Stomach smooth muscle (tissue), 2 donors: ENCODE data around the gene DCDC2B.
"Not testable (repeated sequence)": the region's sequence is repeated elsewhere in the genome, so short reads cannot be mapped to it uniquely, and the experiment has no call there.

Source experiments
- H3K27ac ChIP-seq: one replicate; pipeline ENCODE4 v1.7.0; 2013; ENCODE audit warnings: mild to moderate bottlenecking, low read length, inconsistent platforms
- H3K27me3 ChIP-seq, 2 donors: one replicate each; pipeline ENCODE4 v1.7.0; 2013; ENCODE audit warnings: low read length in 2 of 2; ENCODE audit not compliant: insufficient read depth in 2 of 2, control insufficient read depth in 1 of 2
- H3K36me3 ChIP-seq, 2 donors: one replicate each; pipeline ENCODE4 v1.7.0; 2013; ENCODE audit warnings: low read length in 2 of 2; ENCODE audit not compliant: control insufficient read depth in 2 of 2, insufficient read depth in 2 of 2
- H3K4me1 ChIP-seq: one replicate; pipeline ENCODE4 v1.7.0; 2013; ENCODE audit warnings: low read length; ENCODE audit not compliant: control insufficient read depth, insufficient read depth
- H3K4me3 ChIP-seq, 2 donors: one replicate each; pipeline ENCODE4 v1.7.0; 2013; ENCODE audit warnings: low read length in 2 of 2
- H3K9ac ChIP-seq, 2 donors: one replicate each; pipeline ENCODE4 v1.7.0; 2013; ENCODE audit warnings: low read length in 2 of 2, mild to moderate bottlenecking in 1 of 2
- H3K9me3 ChIP-seq, 2 donors: one replicate each; pipeline ENCODE4 v1.7.0; 2013; ENCODE audit warnings: low read length in 2 of 2; ENCODE audit not compliant: control insufficient read depth in 2 of 2
- donor health status: healthy.
- donor health status: Pancreatic carcinoma.

The DCDC2B gene

DNA sequence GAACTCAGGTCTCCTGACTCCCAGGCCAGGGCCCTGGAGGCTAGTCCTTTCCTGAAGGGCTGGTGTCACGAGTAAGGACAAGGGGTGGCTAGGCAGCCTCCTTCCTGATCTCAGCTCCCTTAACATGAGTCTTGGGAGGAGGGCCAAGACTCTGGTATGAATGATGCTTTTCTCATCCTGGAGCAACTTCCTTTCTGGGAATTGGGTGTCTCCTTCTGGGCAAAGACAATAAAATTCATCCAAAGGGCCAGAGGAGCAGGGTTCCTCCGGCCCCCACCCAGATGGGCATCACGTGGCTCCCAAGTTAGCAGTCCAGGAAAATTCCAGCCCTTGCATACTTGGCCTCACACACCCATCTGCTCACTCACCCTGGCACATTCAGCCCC is 38.0 kb downstream of the DCDC2B start, which contains the start of gene FAM167B:
Gene FAM167B (plus strand): TSS at position 335 of the 386 bp plus-strand sequence. CDS start 200 bp downstream, outside the sequence.
- Histone ChIP-seq H3K4me1 (peaks cover 19% of the 10 kb centered on the region), H3K27me3 (peaks cover 2 to 11% of the 10 kb centered on the region in 2 donors), H3K9me3 (no peaks in the 10 kb centered on the region), H3K4me3 (peak within 1 kb of the TSS in 1 of 2 donors; percentile 15), H3K27ac (peak within 1 kb of the TSS; percentile 24), H3K36me3 (no peaks in the 10 kb centered on the region), H3K9ac (no peak within 1 kb of the TSS)

DNA sequence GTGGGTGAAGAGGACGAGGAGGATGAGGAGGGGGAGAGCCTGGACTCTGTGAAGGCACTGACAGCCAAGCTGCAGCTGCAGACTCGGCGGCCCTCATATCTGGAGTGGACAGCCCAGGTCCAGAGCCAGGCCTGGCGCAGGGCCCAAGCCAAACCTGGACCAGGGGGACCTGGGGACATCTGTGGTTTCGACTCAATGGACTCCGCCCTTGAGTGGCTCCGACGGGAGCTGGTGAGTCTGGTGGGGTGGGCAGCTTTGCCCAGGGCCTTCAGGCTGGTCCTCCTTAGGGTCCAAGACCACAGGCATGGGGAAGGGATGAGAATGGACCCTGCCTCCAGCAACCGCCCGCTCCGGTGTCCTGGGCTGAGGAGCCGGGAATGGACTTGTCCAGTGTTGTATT is 38.6 kb downstream of the DCDC2B start:
- H3K4me3 ChIP-seq = no peak overlapping the region
- H3K9ac ChIP-seq = no peak overlapping the region
- peak overlapping the region; percentile 24 for H3K27ac ChIP-seq
- peaks cover 2 to 16% of the 10 kb centered on the region in 2 donors for H3K27me3 ChIP-seq
- peaks cover 19% of the 10 kb centered on the region for H3K4me1 ChIP-seq
- H3K36me3 ChIP-seq = no peaks in the 10 kb centered on the region
- no peaks in the 10 kb centered on the region for H3K9me3 ChIP-seq

DNA sequence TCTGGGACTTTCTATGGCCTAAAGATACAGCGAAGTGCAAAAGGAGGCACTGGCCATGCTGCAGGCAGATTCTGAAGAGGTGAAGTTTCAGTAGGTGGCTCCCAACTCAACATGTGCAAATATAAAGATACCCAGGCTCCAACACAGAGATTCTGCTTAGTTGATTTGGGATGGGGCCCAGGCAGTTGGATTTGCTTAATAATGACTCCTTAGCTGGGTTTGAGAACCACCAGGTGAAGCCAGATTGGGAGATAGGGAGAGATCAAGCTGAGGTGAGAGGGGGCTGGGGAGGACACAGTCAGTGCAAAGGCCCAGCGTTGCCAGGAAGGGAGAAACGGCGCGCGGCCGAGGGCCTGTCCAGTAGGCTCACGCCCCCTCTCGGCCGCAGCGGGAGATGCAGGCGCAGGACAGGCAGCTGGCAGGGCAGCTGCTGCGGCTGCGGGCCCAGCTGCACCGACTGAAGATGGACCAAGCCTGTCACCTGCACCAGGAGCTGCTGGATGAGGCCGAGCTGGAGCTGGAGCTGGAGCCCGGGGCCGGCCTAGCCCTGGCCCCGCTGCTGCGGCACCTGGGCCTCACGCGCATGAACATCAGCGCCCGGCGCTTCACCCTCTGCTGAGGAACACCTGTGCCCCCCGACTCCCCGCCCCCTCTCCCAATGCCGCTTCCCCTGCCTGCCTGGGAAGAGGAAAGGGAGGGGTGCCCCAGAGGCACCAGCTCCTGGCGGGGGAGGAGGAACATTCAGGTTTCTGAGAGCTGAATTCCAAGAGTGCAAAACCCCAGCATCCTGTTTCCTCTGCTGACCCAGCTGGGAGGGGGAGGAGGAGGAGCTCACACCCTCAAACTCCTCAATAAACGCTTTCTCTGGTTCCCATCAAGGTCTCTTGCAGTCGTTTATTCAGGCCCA is 39.3 kb downstream of the DCDC2B start:
- Histone ChIP-seq H3K27ac (peak overlapping the region; percentile 24), H3K9ac (no peak overlapping the region), H3K4me3 (peak overlapping the region in 1 of 2 donors; percentile 15), H3K36me3 (no peaks in the 10 kb centered on the region), H3K9me3 (no peaks in the 10 kb centered on the region), H3K4me1 (peaks cover 19% of the 10 kb centered on the region), H3K27me3 (peaks cover 4 to 17% of the 10 kb centered on the region in 2 donors)

DNA sequence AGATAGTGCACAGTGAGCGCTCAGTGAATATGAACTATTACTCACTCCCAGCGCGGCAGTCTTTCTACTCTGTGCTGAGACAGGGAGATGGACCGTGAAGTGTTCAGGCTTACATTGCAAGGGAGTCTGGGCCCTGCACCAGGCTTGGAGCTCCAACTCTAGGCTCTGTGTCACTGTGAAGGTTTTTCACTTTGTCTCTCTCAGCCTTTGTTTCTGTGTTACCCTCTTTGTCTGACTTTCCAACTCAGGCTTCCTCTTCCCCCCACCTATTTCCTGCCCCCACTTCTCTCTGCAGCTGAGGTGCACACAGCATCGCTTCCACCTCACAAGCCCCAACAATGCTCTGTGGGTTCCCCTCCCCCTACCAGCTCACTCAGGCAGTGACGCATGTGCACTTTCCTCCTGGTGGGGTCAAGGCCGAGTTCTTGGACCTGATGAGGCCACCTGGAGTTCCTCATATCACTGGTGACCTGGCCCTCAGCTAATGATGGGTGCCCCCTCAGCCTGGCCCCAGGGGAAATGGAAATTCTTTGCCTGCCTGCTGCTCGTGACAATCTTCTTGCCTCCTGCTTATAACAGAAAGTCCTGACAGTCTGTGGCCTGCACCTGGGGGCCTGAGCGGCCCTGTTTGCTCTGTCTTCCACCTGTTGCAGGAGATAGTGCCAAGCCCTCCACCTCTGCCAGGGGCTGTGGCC is 41.1 kb downstream of the DCDC2B start:
- no peaks in the 10 kb centered on the region for H3K9me3 ChIP-seq
- peak overlapping the region; percentile 41 for H3K27ac ChIP-seq
- no peaks in the 10 kb centered on the region for H3K36me3 ChIP-seq
- peaks cover 19% of the 10 kb centered on the region for H3K4me1 ChIP-seq
- no peak overlapping the region for H3K9ac ChIP-seq
- H3K27me3 ChIP-seq = peaks cover 4 to 17% of the 10 kb centered on the region in 2 donors
- H3K4me3 ChIP-seq = no peak overlapping the region

DNA sequence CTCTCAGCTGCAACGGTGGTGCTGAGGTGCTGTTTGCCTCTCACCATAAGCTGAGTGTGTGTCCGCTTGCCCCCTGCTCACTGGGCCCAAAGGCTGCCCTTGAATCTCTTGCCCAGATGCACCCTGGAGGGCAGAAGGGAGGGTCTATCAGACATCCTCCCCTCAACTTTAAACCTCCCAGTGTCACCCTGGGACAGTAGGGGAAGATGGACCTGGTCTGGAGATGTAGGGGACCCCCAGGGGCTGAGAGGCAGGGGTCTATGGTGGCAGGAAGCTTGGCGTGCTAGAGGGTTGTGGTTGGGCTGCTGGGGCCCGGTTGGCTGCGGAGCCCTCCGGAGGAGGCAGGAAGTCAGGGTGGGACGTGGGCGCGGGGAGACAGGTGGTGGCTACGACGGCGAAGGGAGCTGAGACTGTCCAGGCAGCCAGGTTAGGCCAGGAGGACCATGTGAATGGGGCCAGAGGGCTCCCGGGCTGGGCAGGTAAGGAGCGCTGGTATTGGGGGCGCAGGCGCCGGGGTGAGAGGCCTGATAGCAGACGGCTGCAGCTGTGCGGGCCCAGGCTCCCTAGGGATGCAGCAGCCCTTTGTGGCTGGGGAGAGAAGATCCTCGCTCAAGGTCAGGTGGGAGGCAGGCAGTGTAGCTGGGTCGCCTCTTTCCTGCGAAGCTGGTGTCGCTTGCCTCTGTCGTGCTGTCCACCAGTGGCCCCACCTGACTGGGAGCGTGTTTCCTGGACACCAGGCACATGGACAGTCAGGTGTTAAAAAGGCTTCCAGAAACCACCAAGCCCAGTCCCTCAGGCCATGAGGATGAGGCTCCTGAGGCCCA is 42.2 kb downstream of the DCDC2B start, which contains the start of gene LCK:
Gene LCK (plus strand): TSS at position 373 of the 824 bp plus-strand sequence. CDS start 23,065 bp downstream, outside the sequence.
- H3K4me1 ChIP-seq = peaks cover 19% of the 10 kb centered on the region
- H3K4me3 ChIP-seq = peak within 1 kb of the TSS in 1 of 2 donors; percentile 8
- no peaks in the 10 kb centered on the region for H3K9me3 ChIP-seq
- H3K9ac ChIP-seq = no peak within 1 kb of the TSS
- peak within 1 kb of the TSS; percentile 41 for H3K27ac ChIP-seq
- H3K27me3 ChIP-seq = peaks cover 4 to 17% of the 10 kb centered on the region in 2 donors
- H3K36me3 ChIP-seq = no peaks in the 10 kb centered on the region

DNA sequence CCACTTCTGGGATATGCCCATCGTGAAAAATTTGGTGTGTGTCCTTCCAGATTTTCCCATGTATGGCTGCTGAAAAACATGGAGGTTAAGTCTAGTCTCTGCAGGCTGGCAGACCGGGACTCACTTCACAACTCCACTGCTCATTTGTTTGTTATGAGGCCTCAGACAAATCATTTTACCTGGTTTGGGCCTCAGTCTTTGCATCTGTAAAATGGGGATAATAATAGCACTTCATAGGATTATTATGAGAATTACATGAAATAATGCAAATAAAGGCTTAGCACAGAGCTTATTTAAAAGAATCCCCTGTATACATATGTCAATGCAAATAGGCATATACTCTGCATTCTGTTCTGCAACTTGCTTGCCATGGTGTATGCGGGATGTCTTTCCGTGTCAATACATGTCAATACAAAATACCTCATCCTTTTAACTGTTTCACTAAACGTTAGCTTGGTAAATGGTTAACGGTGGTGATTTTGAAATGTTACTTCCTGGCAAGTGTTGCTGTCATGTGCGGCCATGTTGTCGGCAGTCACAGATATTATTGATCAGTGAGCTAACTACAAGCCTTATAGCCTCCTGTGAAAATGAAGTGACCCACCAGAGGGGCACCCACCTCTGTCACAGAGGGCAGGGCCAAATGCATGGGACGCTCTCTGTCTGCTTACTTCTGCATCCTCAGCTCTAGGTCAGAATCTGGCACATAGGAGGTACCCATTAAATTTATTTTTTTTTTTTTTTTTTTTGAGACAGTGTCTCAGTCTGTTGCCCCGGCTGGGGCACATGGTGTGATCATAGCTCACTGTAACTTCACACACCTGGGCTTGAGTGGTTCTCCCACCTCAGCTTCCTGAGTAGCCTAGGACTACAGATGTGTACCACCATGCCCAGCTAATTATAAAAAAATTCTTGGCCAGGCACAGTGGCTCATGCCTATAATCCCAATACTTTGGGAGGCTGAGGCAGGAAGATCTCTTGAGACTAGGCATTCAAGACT is 46.5 kb downstream of the DCDC2B start:
- H3K4me3 ChIP-seq = no peak overlapping the region
- H3K9ac ChIP-seq = no peak overlapping the region
- H3K4me1 ChIP-seq = peaks cover 4% of the 10 kb centered on the region
- no peaks in the 10 kb centered on the region for H3K36me3 ChIP-seq
- H3K27ac ChIP-seq = no peak overlapping the region
- H3K27me3 ChIP-seq = peaks cover 3 to 17% of the 10 kb centered on the region in 2 donors
- H3K9me3 ChIP-seq = no peaks in the 10 kb centered on the region

DNA sequence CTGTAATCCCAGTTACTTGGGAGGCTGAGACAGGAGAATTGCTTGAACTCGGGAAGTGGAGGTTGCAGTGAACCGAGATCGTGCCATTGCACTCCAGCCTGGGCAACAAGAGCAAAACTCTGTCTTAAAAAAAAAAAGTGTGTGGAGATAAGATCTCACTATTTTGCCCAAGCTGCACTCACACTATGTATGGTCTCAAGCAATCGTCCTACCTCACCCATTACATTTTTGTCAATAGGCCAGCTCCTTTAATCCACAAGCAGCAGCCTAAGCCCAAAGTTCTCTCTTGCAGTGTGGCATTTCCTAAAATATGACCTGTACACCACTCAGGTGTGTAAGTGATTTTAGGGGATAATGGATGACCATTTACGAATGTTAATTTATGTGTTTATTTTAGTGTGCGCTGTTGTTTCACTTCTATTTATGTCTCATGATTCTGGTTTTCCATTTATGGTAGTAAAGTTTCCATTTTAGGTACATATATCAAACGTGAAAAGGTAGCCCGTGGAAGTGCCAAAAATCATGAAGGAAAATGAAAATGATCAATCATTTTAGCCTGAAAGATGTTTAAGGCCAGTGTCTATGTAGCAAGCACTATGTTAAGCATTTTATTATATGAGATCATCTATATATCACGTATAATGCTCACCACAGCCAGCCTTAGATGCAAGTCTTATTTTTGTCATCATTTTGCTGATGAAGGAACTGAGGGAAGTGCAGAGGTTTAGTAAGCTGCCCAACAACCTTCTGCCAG is 47.8 kb downstream of the DCDC2B start:
- Histone ChIP-seq H3K9me3 (no peaks in the 10 kb centered on the region), H3K27me3 (peaks cover 2 to 9% of the 10 kb centered on the region in 2 donors), H3K36me3 (no peaks in the 10 kb centered on the region), H3K9ac (no peak overlapping the region), H3K4me3 (no peak overlapping the region), H3K4me1 (peaks cover 4% of the 10 kb centered on the region), H3K27ac (no peak overlapping the region)

DNA sequence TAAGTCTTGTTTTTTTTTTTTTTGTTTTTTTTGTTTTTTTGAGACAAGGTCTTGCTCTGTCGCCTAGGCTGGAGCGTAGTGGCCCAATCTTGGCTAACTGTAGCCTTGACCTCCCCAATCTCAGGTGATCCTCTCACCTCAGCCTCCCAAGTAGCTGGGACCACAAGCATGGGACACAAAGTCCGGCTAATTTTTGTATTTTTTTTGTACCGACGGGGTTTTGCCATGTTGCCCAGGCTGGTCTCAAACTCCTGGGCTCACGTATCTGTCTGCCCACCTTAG is 48.3 kb downstream of the DCDC2B start:
- Histone ChIP-seq H3K27ac (no peak overlapping the region), H3K4me3 (no peak overlapping the region), H3K36me3 (no peaks in the 10 kb centered on the region), H3K4me1 (peaks cover 3% of the 10 kb centered on the region), H3K27me3 (peaks cover 2 to 4% of the 10 kb centered on the region in 2 donors), H3K9ac (no peak overlapping the region), H3K9me3 (no peaks in the 10 kb centered on the region)

DNA sequence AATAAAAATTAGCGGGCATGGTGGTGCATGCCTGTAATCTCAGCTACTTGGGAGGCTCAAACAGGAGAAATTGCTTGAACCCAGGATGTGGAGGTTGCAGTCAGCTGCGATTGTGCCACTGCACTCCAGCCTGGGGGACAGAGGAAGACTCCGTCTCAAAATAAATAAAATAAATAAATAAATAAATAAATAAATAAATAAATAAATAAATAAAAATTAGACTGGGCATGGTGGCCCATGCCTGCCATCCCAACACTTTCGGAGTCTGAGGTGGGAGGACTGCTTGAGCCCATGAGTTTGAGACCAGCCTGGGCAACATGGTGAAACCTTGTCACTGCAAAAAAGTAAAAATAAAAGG is 54.3 kb downstream of the DCDC2B start:
- not testable (repeated sequence) for H3K9ac ChIP-seq

More for the DNA sequence above, 54.3 kb downstream of the DCDC2B start:
- H3K27me3 ChIP-seq, H3K36me3 ChIP-seq, H3K4me1 ChIP-seq, H3K27ac ChIP-seq, H3K9me3 ChIP-seq, H3K4me3 ChIP-seq: not testable (repeated sequence)
